Stimulated activated CD8-positive, alpha-beta memory T cell treated with anti-CD3 and anti-CD28 coated beads, Interleukin-7, amount 100 ng/mL, for 1 hour (primary cell): ENCODE data around the gene CEBPA.
"Not testable (repeated sequence)": the region's sequence is repeated elsewhere in the genome, so short reads cannot be mapped to it uniquely, and the experiment has no call there.

Experiments used
- DNase-seq, 2 donors: peaks; one replicate each; pipeline ENCODE4 v3.0.0-alpha.2; 2020; ENCODE audit warnings: low read depth in 2 of 2

Gene CEBPA

DNA sequence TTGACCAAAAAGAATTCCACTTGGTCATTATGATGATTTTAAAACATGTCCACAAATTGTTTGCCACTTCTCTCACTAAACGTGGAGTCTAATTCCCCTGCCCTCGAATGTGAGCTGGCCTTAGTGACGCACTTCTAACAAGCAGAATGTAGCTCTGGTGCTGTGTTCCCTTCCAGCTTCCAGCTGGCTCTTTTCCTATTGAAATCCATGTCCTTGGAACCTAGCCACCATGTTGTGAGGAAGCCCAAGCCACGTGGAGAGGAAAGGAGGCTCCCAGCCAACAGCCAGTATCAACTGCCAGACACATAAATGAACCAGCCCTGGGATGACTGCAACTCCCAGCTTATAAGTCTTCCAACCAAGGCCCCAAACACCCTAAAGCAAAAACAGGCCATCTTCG lies 23.6 kb upstream of the CEBPA start:
- no peak for DNase-seq

- no peak for DNase-seq
Observed at GRCh38 chr19:33324628-33325027, 22.3 kb upstream of the CEBPA start.

DNA sequence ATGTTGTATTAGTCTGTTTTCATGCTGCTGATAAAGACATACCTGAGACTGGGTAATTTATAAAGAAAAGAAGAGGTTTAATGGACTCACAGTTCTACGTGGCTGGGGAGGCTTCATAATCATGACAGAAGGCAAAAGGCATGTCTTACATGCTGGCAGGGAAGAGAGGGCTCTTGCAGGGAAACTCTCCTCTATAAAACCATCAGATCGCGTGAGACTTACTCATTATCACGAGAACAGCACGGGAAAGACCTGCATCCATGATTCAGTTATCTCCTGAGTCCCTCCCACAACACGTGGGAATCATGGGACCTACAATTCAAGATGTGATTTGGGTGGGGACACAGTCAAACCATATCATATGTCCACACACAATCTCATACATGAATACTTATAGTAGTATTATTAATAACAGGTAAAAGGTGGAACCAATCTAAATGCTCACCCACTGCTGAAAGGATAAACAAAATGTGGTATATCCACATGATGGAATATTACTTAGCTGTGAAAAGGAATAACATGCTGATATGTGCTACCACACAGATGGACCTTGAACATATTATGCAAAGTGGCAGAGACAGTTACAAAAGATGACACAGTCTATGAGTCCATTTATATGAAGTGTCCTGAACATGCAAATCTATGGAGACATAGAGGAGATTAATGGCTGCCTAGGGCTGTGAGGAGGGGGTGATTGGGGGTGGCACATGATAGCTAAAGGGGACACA lies 20.9 kb upstream of the CEBPA start:
- no peak for DNase-seq

DNA sequence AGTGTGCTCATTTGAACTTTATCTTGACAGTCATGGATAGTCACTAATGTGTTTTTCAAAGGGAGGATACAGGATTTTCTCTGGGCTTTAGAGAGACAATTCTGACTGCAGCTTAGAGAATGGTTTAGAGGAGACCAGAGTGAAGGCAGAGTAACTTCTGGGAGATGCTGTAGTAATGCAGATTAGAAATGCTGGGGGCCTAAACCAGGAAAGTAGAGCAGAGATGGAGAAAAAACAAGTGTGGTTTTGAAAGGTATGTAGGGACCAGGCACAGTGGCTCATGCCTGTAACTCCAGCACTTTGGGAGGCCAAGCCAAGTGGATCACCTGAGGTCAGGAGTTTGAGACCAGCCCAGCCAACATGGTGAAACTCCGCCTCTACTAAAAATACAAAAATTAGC lies 18.3 kb upstream of the CEBPA start:
- DNase-seq = no peak

DNA sequence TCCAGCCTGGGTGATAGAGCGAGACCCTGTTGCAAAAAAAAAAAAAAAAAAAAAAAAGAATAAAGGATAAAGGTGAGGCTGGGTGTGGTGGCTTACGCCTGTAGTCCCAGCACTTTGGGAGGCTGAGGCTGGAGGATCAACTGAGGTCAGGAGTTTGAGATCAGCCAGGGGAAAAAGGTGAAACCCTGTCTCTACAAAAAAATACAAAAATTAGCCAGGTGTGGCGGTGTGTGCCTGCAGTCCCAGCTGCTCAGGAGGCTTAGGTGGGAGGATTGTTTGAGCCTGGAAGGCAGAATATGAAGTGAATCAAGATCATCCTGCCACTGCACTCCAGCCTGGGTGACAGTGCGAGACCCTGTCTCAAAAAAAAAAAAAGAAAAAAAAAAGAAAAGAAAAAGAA lies 15.7 kb upstream of the CEBPA start:
- DNase-seq = not testable (repeated sequence)

DNA sequence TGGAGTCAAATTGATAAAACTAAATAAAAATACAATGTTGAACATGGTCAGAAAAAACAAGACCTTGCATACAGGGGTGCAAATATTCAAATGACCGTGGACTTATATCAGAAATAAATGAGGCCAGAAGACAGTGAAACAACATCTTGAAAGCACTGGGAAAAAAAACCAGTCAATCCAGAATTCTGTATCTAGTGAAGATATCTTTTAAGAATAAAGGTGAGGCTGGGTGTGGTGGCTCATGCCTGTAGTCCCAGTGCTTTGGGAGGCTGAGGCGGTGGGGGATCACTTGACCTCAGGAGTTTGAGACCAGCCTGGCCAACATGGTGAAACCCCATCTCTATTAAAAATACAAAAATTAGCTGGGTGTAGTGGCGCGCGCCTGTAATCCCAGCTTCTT lies 15.2 kb upstream of the CEBPA start:
- DNase-seq = no peak

- no peak for DNase-seq
Observed at GRCh38 chr19:33316541-33317264, 14.4 kb upstream of the CEBPA start.

- not testable (repeated sequence) for DNase-seq
Observed at GRCh38 chr19:33312808-33313207, 10.5 kb upstream of the CEBPA start.

GRCh38 chr19:33312065-33312464 lies 9.7 kb upstream of the CEBPA start:
- DNase-seq = no peak

DNA sequence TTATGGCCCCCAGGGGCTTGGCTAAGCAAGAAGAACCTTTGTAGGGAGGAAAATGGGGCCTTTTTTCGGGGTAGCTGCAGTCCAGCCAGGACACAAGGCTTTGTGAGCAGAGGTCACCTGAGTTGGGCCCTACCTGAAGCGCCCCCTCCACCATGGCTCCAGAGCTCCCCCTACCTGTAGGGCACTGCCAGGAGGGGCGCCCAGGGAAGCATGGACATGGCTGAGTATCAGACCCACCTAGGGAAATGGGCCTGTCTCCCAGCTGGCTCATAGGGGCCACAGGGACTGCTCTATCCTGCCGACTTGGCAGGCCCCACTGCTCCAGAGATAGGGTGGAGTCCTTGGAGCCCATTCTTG lies 9.0 kb upstream of the CEBPA start:
- DNase-seq = no peak

DNA sequence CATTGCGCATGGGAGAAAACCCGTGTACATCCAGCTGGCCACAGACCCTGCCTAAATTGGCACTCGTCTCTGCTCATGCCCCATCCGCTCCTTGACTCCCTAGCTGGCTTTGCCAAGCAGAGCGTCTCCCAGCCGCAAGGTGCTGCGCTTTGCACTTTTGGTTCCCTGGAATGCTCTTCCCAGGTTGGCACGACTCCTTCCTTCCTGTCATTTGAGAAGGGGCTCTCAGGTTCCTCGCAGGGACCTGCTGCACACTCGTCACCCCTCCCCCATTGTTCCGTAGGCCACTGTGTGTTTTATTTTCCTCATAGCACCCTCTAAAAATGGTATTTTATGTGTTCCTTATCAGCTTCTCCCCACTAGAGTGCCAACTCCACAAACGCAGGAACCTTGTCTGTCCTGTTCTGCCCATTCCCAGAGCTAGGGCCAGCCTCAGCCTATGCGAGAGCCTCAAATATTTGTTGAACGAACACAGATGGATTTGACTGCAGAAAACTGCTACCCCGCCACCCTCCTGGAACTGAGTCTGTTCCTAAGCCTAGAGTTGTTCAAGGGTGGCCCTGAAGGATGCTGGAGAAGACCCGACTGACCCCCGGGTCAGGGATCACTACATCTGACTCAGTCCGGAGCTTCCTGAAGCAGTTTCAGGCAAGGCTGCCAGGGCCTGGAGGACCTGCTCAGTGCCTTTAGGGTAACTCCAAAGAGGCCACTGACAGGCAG lies 8.4 kb upstream of the CEBPA start:
- DNase-seq = no peak

DNA sequence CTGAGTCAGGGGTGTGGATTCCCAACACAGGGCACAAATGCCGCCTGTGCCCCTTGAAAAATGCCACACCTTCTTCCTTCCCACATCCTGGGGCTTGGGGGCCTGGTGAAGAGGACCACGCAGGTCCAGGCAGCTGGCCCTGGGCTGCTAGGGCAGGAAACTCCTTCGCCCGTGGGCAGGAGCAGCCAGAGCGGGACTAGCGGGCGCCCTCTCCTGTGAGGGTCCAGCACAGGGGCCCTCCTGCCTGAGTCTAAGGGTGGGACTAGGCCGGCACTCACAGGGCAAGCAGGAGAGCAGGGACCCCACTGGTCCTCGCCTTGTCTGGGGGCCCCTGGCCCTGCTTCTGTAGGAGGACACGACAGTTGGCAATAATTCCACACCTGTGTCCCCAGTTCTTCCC lies 7.5 kb upstream of the CEBPA start:
- DNase-seq = no peak

- DNase-seq = no peak
Observed at GRCh38 chr19:33306853-33307792, 4.8 kb upstream of the CEBPA start.

DNA sequence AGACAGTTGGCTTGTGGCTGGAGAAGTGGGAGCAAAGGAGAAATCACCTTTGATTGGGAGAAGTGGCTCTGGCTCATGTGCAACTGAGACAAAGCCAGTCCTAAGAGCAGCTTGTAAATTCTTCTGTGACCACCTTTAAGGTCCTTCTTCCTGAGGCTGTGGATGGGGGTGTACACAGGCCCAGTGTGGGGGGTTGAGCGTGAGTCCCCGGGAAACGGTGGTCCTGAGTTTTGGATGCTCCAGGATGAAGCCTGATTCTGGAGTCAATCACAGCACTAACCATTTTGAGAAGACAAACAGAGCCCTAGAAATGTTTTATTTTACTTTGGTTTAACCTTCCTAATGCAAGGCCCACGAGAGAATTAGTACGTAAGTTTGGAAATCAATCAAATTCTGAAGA lies 3.9 kb upstream of the CEBPA start:
- DNase-seq = no peak

DNA sequence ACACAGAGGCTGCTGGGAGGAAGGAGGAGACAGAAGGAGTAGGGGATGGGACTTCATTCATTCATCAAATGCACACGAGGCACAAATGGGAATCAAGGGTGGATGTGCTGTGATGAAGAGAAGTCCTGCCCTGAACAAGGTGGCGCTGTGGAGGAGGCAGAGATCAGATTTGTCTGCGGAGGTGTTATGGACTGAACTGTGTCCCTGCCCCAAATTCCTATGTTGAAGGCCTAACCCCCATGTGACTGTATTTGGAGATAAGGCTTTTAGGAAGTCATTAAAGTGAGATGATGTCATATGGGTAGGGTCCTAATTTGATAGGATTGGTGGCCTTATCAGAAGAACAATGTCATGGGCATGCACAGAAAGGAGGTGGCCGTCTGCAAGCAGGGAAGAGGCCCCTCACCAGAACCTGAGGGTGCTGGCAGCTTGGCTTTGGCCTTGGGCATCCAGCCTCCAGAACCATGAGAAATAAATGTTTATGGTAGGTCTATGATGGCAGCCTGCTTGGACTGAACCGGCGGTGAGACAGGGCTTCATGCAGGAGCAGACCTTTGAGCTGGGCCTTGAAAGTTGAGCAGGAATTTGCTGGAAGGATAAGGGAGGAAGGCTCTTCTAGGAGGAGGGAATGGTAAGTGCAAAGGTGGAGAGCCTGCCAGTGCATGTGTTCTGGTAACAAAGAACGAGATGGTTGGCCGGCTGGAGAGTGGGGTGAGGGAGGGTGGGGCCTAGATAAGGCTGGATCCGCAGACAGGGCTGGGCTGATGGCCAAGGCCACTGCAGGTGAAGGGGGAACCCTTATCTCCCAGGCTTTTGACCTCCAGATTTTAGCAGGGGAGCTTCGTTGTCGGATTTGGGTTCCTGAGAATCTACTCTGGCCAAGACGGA lies 2.7 kb upstream of the CEBPA start:
- DNase-seq = no peak

DNA sequence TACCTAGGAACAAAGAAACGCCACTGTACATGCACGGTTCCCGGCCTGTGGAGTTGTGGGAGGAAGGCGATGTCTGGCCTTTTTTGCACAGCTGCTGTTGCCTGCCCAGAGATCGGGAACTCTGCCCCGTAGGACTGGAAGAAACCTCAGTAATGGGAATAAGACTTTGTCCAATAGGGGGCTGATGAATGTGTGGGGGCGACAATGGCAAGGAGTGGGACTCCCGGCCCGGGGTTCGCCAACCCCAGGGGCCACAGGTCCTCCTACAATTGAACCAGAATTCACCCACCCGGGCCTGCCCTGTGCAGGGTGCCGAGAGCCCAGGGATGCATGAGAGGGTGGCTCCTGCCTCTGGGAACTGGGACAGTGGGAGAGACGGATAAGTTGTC lies 2.0 kb upstream of the CEBPA start:
- DNase-seq = no peak

- no peak for DNase-seq
Observed at GRCh38 chr19:33303791-33304345, 1.5 kb upstream of the CEBPA start.

DNA sequence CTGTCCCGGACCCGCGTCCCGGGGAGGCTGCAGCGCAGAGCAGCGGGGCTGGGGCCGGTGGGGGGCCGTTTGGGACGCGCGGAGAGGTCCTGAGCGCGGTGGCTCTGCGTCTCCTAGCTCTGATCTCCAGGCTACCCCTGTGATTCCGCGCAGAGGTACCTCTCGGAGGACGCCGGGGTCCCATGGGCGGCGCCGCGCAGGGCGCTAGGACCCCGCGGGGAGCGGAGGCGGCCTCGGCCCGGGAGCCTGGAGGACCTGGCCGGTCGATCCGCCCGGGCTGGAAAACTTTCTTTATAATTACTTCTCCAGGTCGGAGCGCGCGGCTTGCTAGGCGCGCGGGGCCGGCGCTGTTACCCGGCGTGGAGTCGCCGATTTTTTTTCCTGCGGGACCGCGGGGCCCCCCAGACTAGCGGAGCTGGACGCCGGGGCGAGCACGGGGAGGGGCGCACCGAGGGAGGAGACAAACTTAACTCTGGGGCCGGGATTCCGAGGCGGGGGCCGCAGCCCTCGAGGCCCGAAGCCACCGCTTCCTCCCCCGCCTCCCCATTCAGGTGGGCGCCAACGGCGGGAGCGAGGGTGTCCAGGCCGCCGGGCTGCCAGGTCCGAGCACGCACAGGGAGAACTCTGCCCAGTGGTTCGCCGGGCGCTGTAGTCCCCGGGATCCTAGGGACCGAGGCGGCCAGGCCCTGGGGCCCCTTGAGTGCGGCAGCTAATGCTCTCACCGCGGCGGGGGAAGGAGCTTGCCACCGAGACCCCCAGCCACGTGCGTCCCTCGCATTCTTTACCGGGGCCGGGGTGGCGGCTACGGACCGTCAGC lies 848 bp upstream of the CEBPA start:
- no peak for DNase-seq

GRCh38 chr19:33301900-33302174 lies 497 bp downstream of the CEBPA start:
- DNase-seq = no peak
